PC-9 (cell line): ENCODE data around the gene PXDN. TPM values are rescaled to one million over a fixed set of nuclear protein-coding genes. Genes with fewer than 3 reads are reported as not detected.

Source experiments
- BruUV-seq: library from RNA; stranded (reverse); fragments of 400-500 nt; replicated peaks from 2 replicates; lab custom pipeline; 2021; lab: Mats Ljungman, UMichigan
- CTCF ChIA-PET: fragments of 300-600 bp; sonication (Branson Sonifier 250); formaldehyde crosslinking; loops from one replicate; lab custom pipeline; 2022; ENCODE audit warnings: antibody characterized with exemption; lab: Charles Lee
- POLR2A ChIA-PET: fragments of 300-600 bp; sonication (Branson Sonifier 250); formaldehyde crosslinking; loops from one replicate; lab custom pipeline; 2022; ENCODE audit warnings: antibody characterized with exemption; ENCODE audit not compliant: unreplicated experiment; lab: Charles Lee
- DNase-seq, 2 experiments: peaks; one replicate each; pipeline versions ENCODE4 v3.0.0 to v3.0.0-alpha.2; 2015 to 2022; ENCODE audit warnings: mixed read lengths in 1 of 2
- H2AFZ ChIP-seq: fragments of 200-600 bp; sonication (generic); 2 replicates; pipeline ENCODE4 v1.8.1; 2017; ENCODE audit warnings: antibody characterized with exemption
- H3F3A ChIP-seq: fragments of 200-600 bp; sonication (generic); 2 replicates; pipeline ENCODE4 v1.8.1; 2017; ENCODE audit warnings: antibody characterized with exemption, mild to moderate bottlenecking, low read depth; ENCODE audit not compliant: insufficient read depth
- H3K27ac ChIP-seq: fragments of 200-600 bp; sonication (generic); 2 replicates; pipeline ENCODE4 v1.6.1; 2016; ENCODE audit warnings: mixed run types
- H3K27me3 ChIP-seq: fragments of 200-600 bp; sonication (generic); 2 replicates; pipeline ENCODE4 v1.6.1; 2016; ENCODE audit warnings: low read depth, mixed run types; ENCODE audit not compliant: insufficient read depth
- H3K36me3 ChIP-seq: fragments of 200-600 bp; sonication (generic); 2 replicates; pipeline ENCODE4 v1.6.1; 2016; ENCODE audit warnings: low read depth, mixed run types
- H3K4me1 ChIP-seq: fragments of 200-600 bp; sonication (generic); replicated peaks from 2 replicates; pipeline ENCODE4 v1.6.1; 2016; ENCODE audit warnings: mixed run types; ENCODE audit not compliant: insufficient read depth
- H3K4me2 ChIP-seq: fragments of 200-600 bp; sonication (generic); 2 replicates; pipeline ENCODE4 v1.6.1; 2017; ENCODE audit warnings: mixed run types
- H3K4me3 ChIP-seq: fragments of 200-600 bp; sonication (generic); 2 replicates; pipeline ENCODE4 v1.6.1; 2016; ENCODE audit warnings: mixed run types
- H3K79me2 ChIP-seq: fragments of 200-600 bp; sonication (generic); 2 replicates; pipeline ENCODE4 v1.6.1; 2017; ENCODE audit warnings: low read depth, mixed run types
- H3K9me2 ChIP-seq: fragments of 200-600 bp; sonication (generic); 2 replicates; pipeline ENCODE4 v1.8.1; 2017; ENCODE audit warnings: mild to moderate bottlenecking; ENCODE audit not compliant: insufficient read depth
- H3K9me3 ChIP-seq: fragments of 200-600 bp; sonication (generic); 2 replicates; pipeline ENCODE4 v1.8.1; 2016; ENCODE audit warnings: low read depth; ENCODE audit not compliant: insufficient read depth
- H4K20me1 ChIP-seq: fragments of 200-600 bp; sonication (generic); 2 replicates; pipeline ENCODE4 v1.8.1; 2017; ENCODE audit not compliant: insufficient read depth
- CTCF ChIP-seq: fragments of 200-600 bp; sonication (generic); conservative IDR thresholded peaks from 2 replicates; pipeline ENCODE4 v1.6.1; 2017; ENCODE audit warnings: mixed run types, antibody characterized with exemption, mild to moderate bottlenecking, moderate library complexity
- EZH2 ChIP-seq: fragments of 200-600 bp; sonication (generic); IDR thresholded peaks from 2 replicates; pipeline ENCODE4 v1.8.0; 2017; ENCODE audit warnings: antibody characterized with exemption, low read depth
- intact Hi-C: fragments of 100-400 bp; cut with micrococcal nuclease; formaldehyde crosslinking; loops from one replicate; pipeline ENCODE4 v1.10.0; 2022; ENCODE audit not compliant: unreplicated experiment
- total RNA-seq: library from RNA; stranded (reverse); gene quantifications from 2 replicates; pipeline ENCODE4 v1.2.3, GENCODE V29; 2021

Gene PXDN
- total RNA-seq, 1 experiment from 2014 or later: 91.1 TPM

DNA sequence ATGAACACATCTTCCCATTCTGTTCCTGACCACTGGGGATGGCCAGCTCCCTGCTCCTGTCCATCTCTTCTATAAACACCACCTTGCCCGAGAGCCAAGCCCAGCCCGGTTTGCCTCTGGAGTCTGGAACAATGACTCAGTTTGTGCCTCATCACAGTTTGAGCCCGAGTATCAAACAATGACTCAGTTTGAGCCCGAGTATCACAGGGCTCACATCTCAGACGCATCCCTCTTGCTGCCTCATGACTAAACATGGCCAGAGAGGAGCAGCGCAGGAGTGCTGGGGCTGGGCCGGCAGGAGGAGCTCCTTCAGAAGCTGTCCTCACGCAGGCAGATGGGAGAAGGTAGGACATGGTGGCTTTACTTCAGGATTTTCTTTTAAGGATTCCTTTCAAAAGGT lies 68.7 kb downstream of the PXDN start:
- no peaks in the 10 kb centered on the region for H3K79me2 ChIP-seq
- no TSS peak for BruUV-seq
- H3K27me3 ChIP-seq: peaks cover 15% of the 10 kb centered on the region; the same call in 1 of the 2 replicates
- no peaks in the 10 kb centered on the region for H3K9me3 ChIP-seq
- peak; percentile 62 to 87 for DNase-seq
- ChIA-PET POLR2A (no interaction called here), CTCF (interaction anchor here (0.6 to 0.7 kb wide), 2 partner anchors 42 to 63 kb away, joined by 5 to 6 read pairs; no protein-coding TSS in a partner anchor)
- H3F3A ChIP-seq: peaks cover 8% of the 10 kb centered on the region; the same call in 1 of the 2 replicates
- H3K36me3 ChIP-seq: peaks cover 9% of the 10 kb centered on the region; the same call in 1 of the 2 replicates
- peak; percentile 57 for TF ChIP-seq CTCF
- no peak for TF ChIP-seq EZH2
- no peak overlapping the region for H3K4me2 ChIP-seq
- H3K4me1 ChIP-seq: peaks cover 5% of the 10 kb centered on the region
- H3K27ac ChIP-seq: peak overlapping the region; percentile 59
- H3K4me3 ChIP-seq: no peak overlapping the region
- H3K9me2 ChIP-seq: no peaks in the 10 kb centered on the region
- intact Hi-C loops: loop anchor here (2.0 to 5.0 kb wide), 3 partner anchors 67 to 142 kb away; no protein-coding TSS in a partner anchor
- H4K20me1 ChIP-seq: no peaks in the 10 kb centered on the region; the same call in 1 of the 2 replicates
- no peak overlapping the region for H2AFZ ChIP-seq

DNA sequence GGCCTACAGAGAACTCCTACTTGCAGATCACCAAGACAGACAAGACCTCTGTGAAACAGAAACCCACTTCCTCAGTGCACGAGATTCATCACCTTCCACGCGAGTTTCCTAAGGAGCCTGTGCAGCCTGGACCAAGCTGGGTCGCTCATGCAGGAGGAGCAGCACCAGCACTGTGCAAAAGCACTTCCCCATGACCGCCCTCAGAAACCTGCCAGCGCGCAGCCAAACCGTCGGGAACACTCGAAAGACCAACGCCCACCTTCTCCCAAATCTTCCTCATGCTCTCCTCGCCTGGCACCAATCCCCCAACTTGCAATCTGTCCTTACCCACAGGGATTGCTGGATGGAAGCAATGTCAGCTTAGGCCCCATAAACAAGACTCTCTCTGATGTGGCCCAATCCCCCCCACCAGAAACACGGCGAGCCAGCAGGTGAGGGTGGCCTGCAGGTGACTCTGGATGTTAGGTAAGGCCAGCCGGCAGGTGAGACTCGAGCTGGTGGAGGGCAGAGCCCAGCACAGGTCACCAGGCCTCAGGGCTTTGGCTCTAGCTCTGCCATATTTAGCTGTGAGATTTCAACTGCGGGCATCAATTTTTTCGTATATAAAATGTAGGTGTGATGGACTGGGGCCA lies 69.4 kb downstream of the PXDN start:
- no peak for TF ChIP-seq EZH2
- TF ChIP-seq CTCF: no peak
- Histone ChIP-seq H3K4me1 (peaks cover 5% of the 10 kb centered on the region), H3K4me3 (no peak overlapping the region), H3K79me2 (no peaks in the 10 kb centered on the region), H3K27me3 (peaks cover 15% of the 10 kb centered on the region; the same call in 1 of the 2 replicates), H3K36me3 (peaks cover 9% of the 10 kb centered on the region; the same call in 1 of the 2 replicates), H3K4me2 (no peak overlapping the region), H3K9me3 (no peaks in the 10 kb centered on the region), H3F3A (peaks cover 8% of the 10 kb centered on the region; the same call in 1 of the 2 replicates), H2AFZ (no peak overlapping the region), H4K20me1 (no peaks in the 10 kb centered on the region; the same call in 1 of the 2 replicates), H3K9me2 (no peaks in the 10 kb centered on the region), H3K27ac (peak overlapping the region; percentile 14)
- ChIA-PET POLR2A (no interaction called here), CTCF (interaction anchor here (0.5 to 0.6 kb wide), 2 partner anchors 43 to 126 kb away, joined by 6 to 11 read pairs; no protein-coding TSS in a partner anchor)
- no peak for DNase-seq
- intact Hi-C loops: loop anchor here (2.0 to 5.0 kb wide), 3 partner anchors 68 to 142 kb away; no protein-coding TSS in a partner anchor
- BruUV-seq: no TSS peak

DNA sequence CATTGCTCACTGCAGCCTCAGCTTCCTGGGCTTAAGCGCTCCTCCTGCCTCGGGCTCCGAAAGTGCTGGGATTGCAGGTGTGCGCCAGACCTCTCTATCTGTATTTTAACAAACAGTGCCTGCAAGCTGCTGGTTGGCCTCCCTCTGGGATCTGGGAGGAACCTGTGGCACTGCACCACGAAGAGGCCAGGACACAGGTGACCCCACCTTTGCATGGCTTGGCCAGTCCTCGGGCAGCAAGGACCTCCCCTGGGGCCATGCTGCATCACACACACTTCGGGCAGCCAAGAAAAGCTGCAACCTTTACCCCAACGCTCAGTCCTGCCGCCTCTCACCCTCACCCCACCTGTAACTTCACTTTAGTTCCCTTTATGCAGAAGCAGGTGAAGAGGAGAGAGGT lies 70.0 kb downstream of the PXDN start:
- no peaks in the 10 kb centered on the region for H3K9me3 ChIP-seq
- DNase-seq: no peak
- no TSS peak for BruUV-seq
- peaks cover 8% of the 10 kb centered on the region; the same call in 1 of the 2 replicates for H3F3A ChIP-seq
- peaks cover 12% of the 10 kb centered on the region; the same call in 1 of the 2 replicates for H3K27me3 ChIP-seq
- no peak overlapping the region for H3K4me3 ChIP-seq
- intact Hi-C loops: loop anchor here (2.0 kb wide), 1 partner anchor 69 kb away; no protein-coding TSS in a partner anchor
- 0 out of 2 replicates have a peak, but pooled peaks cover 4% of the 10 kb centered on the region for H3K36me3 ChIP-seq
- H4K20me1 ChIP-seq: no peaks in the 10 kb centered on the region; the same call in 1 of the 2 replicates
- H3K27ac ChIP-seq: no peak overlapping the region
- no peak overlapping the region for H3K4me2 ChIP-seq
- no peak for TF ChIP-seq CTCF
- no peak for TF ChIP-seq EZH2
- no peaks in the 10 kb centered on the region for H3K9me2 ChIP-seq
- H3K79me2 ChIP-seq: no peaks in the 10 kb centered on the region
- H3K4me1 ChIP-seq: peaks cover 5% of the 10 kb centered on the region
- ChIA-PET POLR2A (no interaction called here), CTCF (no interaction called here)
- H2AFZ ChIP-seq: no peak overlapping the region
